Neural progenitor cell (in vitro differentiated cells): ENCODE data around the gene TRIM36. TPM values are rescaled to one million over a fixed set of nuclear protein-coding genes. Genes with fewer than 3 reads are reported as not detected.

Source experiments
- DNase-seq: peaks from one replicate; pipeline ENCODE4 v3.0.0-alpha.2; 2016; ENCODE audit warnings: low spot score
- H2AFZ ChIP-seq: fragments of 200-600 bp; sonication (generic); replicated peaks from 2 replicates; pipeline ENCODE4 v1.6.1; 2016; ENCODE audit warnings: antibody characterized with exemption
- H3F3A ChIP-seq: fragments of 200-600 bp; sonication (generic); 2 replicates; pipeline ENCODE4 v1.6.1; 2016; ENCODE audit warnings: antibody characterized with exemption, low read depth
- H3K27ac ChIP-seq: fragments of 200-600 bp; sonication (generic); 2 replicates; pipeline ENCODE4 v1.5.1; 2016; ENCODE audit warnings: mild to moderate bottlenecking
- H3K27me3 ChIP-seq: fragments of 200-600 bp; sonication (generic); 2 replicates; pipeline ENCODE4 v1.6.1; 2016; ENCODE audit warnings: mild to moderate bottlenecking, moderate library complexity
- H3K36me3 ChIP-seq: fragments of 200-600 bp; sonication (generic); 2 replicates; pipeline ENCODE4 v1.5.1; 2016
- H3K4me1 ChIP-seq: fragments of 200-600 bp; sonication (generic); 2 replicates; pipeline ENCODE4 v1.6.1; 2016; ENCODE audit warnings: mixed run types
- H3K4me2 ChIP-seq: fragments of 200-600 bp; sonication (generic); 2 replicates; pipeline ENCODE4 v1.6.1; 2016
- H3K4me3 ChIP-seq: fragments of 200-600 bp; sonication (generic); 2 replicates; pipeline ENCODE4 v1.5.1; 2016
- H3K79me2 ChIP-seq: fragments of 200-600 bp; sonication (generic); 2 replicates; pipeline ENCODE4 v1.6.1; 2016; ENCODE audit warnings: low read depth
- H3K9ac ChIP-seq: fragments of 200-600 bp; sonication (generic); 2 replicates; pipeline ENCODE4 v1.6.1; 2016
- H3K9me3 ChIP-seq: fragments of 200-600 bp; sonication (generic); 2 replicates; pipeline ENCODE4 v1.5.1; 2016; ENCODE audit warnings: low read depth
- H4K20me1 ChIP-seq: fragments of 200-600 bp; sonication (generic); 2 replicates; pipeline ENCODE4 v1.6.1; 2016; ENCODE audit warnings: low read depth
- H3K27ac Mint-ChIP-seq: 3 replicates; pipeline ENCODE4 v1.8.0; 2021; ENCODE audit warnings: mixed read lengths
- H3K27me3 Mint-ChIP-seq: 2 replicates; pipeline ENCODE4 v1.8.0; 2022; ENCODE audit warnings: low read depth, mild to moderate bottlenecking, inconsistent platforms, moderate library complexity, mixed read lengths; ENCODE audit not compliant: insufficient read depth
- H3K36me3 Mint-ChIP-seq: 3 replicates; pipeline ENCODE4 v1.8.0; 2021; ENCODE audit warnings: mixed read lengths
- H3K4me1 Mint-ChIP-seq: 3 replicates; pipeline ENCODE4 v1.8.0; 2021; ENCODE audit warnings: mixed read lengths
- H3K4me3 Mint-ChIP-seq: 3 replicates; pipeline ENCODE4 v1.8.0; 2021; ENCODE audit warnings: mild to moderate bottlenecking, moderate library complexity, mixed read lengths
- H3K9me3 Mint-ChIP-seq: 3 replicates; pipeline ENCODE4 v1.8.0; 2020; ENCODE audit warnings: mixed read lengths
- CTCF ChIP-seq: fragments of 200-600 bp; sonication (generic); IDR thresholded peaks from 2 replicates; pipeline ENCODE4 v1.5.1; 2017; ENCODE audit warnings: antibody characterized with exemption, mild to moderate bottlenecking
- EZH2 ChIP-seq: fragments of 200-600 bp; sonication (generic); IDR thresholded peaks from 2 replicates; pipeline ENCODE4 v1.6.1; 2017; ENCODE audit warnings: antibody characterized with exemption, mild to moderate bottlenecking, moderate library complexity
- EZH2phosphoT487 ChIP-seq: fragments of 200-600 bp; sonication (generic); IDR thresholded peaks from 2 replicates; pipeline ENCODE4 v1.6.1; 2017; ENCODE audit warnings: antibody characterized with exemption
- total RNA-seq: library from RNA; depleted of rRNA; stranded (reverse); fragments of >200 nt; gene quantifications from 2 replicates; pipeline ENCODE4 v1.2.3, GENCODE V29; 2015; ENCODE audit warnings: low replicate concordance

TRIM36 gene
- total RNA-seq, 1 donor from 2014 or later, result 42.6 TPM

GRCh38 chr5:115132465-115132864, 37.2 kb downstream of the TRIM36 start:
- Mint-ChIP-seq H3K9me3 (no peaks in the 10 kb centered on the region), H3K4me3 (no peak overlapping the region), H3K27me3 (no peaks in the 10 kb centered on the region), H3K27ac (no peak overlapping the region), H3K36me3 (peaks cover 8% of the 10 kb centered on the region), H3K4me1 (no peaks in the 10 kb centered on the region)
- Histone ChIP-seq H3K9me3 (no peaks in the 10 kb centered on the region), H3F3A (no peaks in the 10 kb centered on the region), H3K4me1 (peaks cover 9% of the 10 kb centered on the region), H3K27ac (no peak overlapping the region), H3K27me3 (no peaks in the 10 kb centered on the region), H3K79me2 (no peaks in the 10 kb centered on the region), H3K4me3 (no peak overlapping the region), H3K36me3 (peaks cover 15% of the 10 kb centered on the region), H3K9ac (no peak overlapping the region), H4K20me1 (no peaks in the 10 kb centered on the region), H2AFZ (no peak overlapping the region), H3K4me2 (no peak overlapping the region)
- DNase-seq, result no peak
- TF ChIP-seq CTCF (no peak), EZH2phosphoT487 (no peak), EZH2 (no peak)

GRCh38 chr5:115126303-115126702, 43.4 kb downstream of the TRIM36 start:
- Histone ChIP-seq H3K27ac (no peak overlapping the region), H3K9ac (no peak overlapping the region), H3K27me3 (no peaks in the 10 kb centered on the region), H3F3A (no peaks in the 10 kb centered on the region), H3K36me3 (peaks cover 5% of the 10 kb centered on the region), H3K9me3 (no peaks in the 10 kb centered on the region), H3K4me3 (no peak overlapping the region), H4K20me1 (no peaks in the 10 kb centered on the region), H2AFZ (no peak overlapping the region), H3K79me2 (no peaks in the 10 kb centered on the region), H3K4me1 (no peaks in the 10 kb centered on the region), H3K4me2 (no peak overlapping the region)
- Mint-ChIP-seq H3K9me3 (no peaks in the 10 kb centered on the region), H3K27ac (no peak overlapping the region), H3K4me3 (no peak overlapping the region), H3K36me3 (peaks cover 4% of the 10 kb centered on the region), H3K4me1 (no peaks in the 10 kb centered on the region), H3K27me3 (no peaks in the 10 kb centered on the region)
- no peak for DNase-seq
- no peak for TF ChIP-seq EZH2phosphoT487
- no peak for TF ChIP-seq EZH2
- TF ChIP-seq CTCF, result no peak

- Histone ChIP-seq H3K9me3 (no peaks in the 10 kb centered on the region), H3K36me3 (no peaks in the 10 kb centered on the region), H3K4me3 (no peak overlapping the region), H3K27me3 (no peaks in the 10 kb centered on the region), H3K79me2 (no peaks in the 10 kb centered on the region), H3K4me1 (no peaks in the 10 kb centered on the region), H3F3A (no peaks in the 10 kb centered on the region), H3K4me2 (no peak overlapping the region), H3K9ac (no peak overlapping the region), H3K27ac (no peak overlapping the region), H2AFZ (no peak overlapping the region), H4K20me1 (no peaks in the 10 kb centered on the region)
- Mint-ChIP-seq H3K9me3 (no peaks in the 10 kb centered on the region), H3K27ac (no peak overlapping the region), H3K27me3 (no peaks in the 10 kb centered on the region), H3K36me3 (no peaks in the 10 kb centered on the region), H3K4me1 (no peaks in the 10 kb centered on the region), H3K4me3 (no peak overlapping the region)
- no peak for TF ChIP-seq EZH2
- no peak for TF ChIP-seq CTCF
- no peak for TF ChIP-seq EZH2phosphoT487
- no peak for DNase-seq
Measured at GRCh38 chr5:115124741-115125140, 45.0 kb downstream of the TRIM36 start.
